Measurements from ENCODE around the gene ISX.

DNA sequence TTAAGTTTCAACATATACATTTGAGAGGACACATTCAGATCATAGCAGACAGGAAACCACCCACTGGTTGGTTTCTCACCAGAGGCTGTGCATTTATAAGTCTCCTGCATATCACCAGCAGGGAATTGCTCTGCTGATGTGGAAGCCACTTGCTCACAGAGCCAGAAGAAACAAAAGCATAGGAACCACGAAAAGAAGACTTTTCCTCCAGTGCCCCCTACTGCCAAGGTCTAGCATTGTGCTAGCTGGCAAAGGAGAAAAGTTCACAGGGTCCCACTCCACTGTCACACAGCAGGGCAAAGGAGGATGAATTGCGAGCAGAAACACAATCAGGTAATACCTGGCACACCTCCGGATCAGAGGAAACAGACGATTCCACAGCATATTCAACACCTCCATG is 28.9 kb upstream of the ISX start:
- TF ChIP-seq, protein P1, sequence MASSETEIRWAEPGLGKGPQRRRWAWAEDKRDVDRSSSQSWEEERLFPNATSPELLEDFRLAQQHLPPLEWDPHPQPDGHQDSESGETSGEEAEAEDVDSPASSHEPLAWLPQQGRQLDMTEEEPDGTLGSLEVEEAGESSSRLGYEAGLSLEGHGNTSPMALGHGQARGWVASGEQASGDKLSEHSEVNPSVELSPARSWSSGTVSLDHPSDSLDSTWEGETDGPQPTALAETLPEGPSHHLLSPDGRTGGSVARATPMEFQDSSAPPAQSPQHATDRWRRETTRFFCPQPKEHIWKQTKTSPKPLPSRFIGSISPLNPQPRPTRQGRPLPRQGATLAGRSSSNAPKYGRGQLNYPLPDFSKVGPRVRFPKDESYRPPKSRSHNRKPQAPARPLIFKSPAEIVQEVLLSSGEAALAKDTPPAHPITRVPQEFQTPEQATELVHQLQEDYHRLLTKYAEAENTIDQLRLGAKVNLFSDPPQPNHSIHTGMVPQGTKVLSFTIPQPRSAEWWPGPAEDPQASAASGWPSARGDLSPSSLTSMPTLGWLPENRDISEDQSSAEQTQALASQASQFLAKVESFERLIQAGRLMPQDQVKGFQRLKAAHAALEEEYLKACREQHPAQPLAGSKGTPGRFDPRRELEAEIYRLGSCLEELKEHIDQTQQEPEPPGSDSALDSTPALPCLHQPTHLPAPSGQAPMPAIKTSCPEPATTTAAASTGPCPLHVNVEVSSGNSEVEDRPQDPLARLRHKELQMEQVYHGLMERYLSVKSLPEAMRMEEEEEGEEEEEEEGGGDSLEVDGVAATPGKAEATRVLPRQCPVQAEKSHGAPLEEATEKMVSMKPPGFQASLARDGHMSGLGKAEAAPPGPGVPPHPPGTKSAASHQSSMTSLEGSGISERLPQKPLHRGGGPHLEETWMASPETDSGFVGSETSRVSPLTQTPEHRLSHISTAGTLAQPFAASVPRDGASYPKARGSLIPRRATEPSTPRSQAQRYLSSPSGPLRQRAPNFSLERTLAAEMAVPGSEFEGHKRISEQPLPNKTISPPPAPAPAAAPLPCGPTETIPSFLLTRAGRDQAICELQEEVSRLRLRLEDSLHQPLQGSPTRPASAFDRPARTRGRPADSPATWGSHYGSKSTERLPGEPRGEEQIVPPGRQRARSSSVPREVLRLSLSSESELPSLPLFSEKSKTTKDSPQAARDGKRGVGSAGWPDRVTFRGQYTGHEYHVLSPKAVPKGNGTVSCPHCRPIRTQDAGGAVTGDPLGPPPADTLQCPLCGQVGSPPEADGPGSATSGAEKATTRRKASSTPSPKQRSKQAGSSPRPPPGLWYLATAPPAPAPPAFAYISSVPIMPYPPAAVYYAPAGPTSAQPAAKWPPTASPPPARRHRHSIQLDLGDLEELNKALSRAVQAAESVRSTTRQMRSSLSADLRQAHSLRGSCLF (CRISPR knock-in tag; IDR thresholded peaks at IDR 0.05; ENCODE audit: borderline replicate concordance): no peak
- TF ChIP-seq NFE2L1 (CRISPR knock-in tag; IDR thresholded peaks at IDR 0.05; ENCODE audit: borderline replicate concordance) (no peak), ZKSCAN1 (IDR thresholded peaks at IDR 0.05; ENCODE audit: low read length) (no peak), ZNF737 (CRISPR knock-in tag; IDR thresholded peaks at IDR 0.05; ENCODE audit: borderline replicate concordance) (no peak), NFIB (CRISPR knock-in tag; IDR thresholded peaks at IDR 0.05; ENCODE audit: borderline replicate concordance) (no peak), TBX2 (CRISPR knock-in tag; IDR thresholded peaks at IDR 0.05; ENCODE audit: borderline replicate concordance) (no peak), ZNF138 (CRISPR knock-in tag; IDR thresholded peaks at IDR 0.05; ENCODE audit: low read depth) (no peak), POLR2A (IDR thresholded peaks at IDR 0.05; ENCODE audit: insufficient read depth in 1 of 2, low read depth in 2 of 2, low read length in 2 of 2) (no peak), JUND (CRISPR knock-in tag; IDR thresholded peaks at IDR 0.05) (no peak), HNRNPUL1 (IDR thresholded peaks at IDR 0.05; ENCODE audit: low read depth, low read length) (no peak), HNRNPLL (IDR thresholded peaks at IDR 0.05; ENCODE audit: low read depth, low read length, poor library complexity, severe bottlenecking) (no peak)
- TF ChIP-seq, protein P2, sequence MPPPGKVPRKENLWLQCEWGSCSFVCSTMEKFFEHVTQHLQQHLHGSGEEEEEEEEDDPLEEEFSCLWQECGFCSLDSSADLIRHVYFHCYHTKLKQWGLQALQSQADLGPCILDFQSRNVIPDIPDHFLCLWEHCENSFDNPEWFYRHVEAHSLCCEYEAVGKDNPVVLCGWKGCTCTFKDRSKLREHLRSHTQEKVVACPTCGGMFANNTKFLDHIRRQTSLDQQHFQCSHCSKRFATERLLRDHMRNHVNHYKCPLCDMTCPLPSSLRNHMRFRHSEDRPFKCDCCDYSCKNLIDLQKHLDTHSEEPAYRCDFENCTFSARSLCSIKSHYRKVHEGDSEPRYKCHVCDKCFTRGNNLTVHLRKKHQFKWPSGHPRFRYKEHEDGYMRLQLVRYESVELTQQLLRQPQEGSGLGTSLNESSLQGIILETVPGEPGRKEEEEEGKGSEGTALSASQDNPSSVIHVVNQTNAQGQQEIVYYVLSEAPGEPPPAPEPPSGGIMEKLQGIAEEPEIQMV (CRISPR knock-in tag; IDR thresholded peaks at IDR 0.05; ENCODE audit: low read depth): no peak
- TF ChIP-seq, protein P3, sequence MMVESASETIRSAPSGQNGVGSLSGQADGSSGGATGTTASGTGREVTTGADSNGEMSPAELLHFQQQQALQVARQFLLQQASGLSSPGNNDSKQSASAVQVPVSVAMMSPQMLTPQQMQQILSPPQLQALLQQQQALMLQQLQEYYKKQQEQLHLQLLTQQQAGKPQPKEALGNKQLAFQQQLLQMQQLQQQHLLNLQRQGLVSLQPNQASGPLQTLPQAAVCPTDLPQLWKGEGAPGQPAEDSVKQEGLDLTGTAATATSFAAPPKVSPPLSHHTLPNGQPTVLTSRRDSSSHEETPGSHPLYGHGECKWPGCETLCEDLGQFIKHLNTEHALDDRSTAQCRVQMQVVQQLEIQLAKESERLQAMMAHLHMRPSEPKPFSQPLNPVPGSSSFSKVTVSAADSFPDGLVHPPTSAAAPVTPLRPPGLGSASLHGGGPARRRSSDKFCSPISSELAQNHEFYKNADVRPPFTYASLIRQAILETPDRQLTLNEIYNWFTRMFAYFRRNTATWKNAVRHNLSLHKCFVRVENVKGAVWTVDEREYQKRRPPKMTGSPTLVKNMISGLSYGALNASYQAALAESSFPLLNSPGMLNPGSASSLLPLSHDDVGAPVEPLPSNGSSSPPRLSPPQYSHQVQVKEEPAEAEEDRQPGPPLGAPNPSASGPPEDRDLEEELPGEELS (CRISPR knock-in tag; IDR thresholded peaks at IDR 0.05): no peak
